GM23248 (cell line): ENCODE measurements around the gene DLG1. TPM values are rescaled to one million over a fixed set of nuclear protein-coding genes. Genes with fewer than 3 reads are reported as not detected.

ENCODE experiments used
- DNase-seq: peaks from one replicate; pipeline ENCODE4 v3.0.0-alpha.2; 2015
- H2AFZ ChIP-seq: fragments of 200-600 bp; sonication (generic); 2 replicates; pipeline ENCODE4 v1.6.1; 2016; ENCODE audit warnings: antibody characterized with exemption
- H3F3A ChIP-seq: fragments of 200-600 bp; sonication (generic); 2 replicates; pipeline ENCODE4 v1.6.1; 2016; ENCODE audit warnings: mild to moderate bottlenecking, antibody characterized with exemption, mixed run types; ENCODE audit not compliant: insufficient read depth
- H3K27ac ChIP-seq: fragments of 200-600 bp; sonication (generic); 2 replicates; pipeline ENCODE4 v1.5.1; 2016; ENCODE audit warnings: mild to moderate bottlenecking
- H3K27me3 ChIP-seq: fragments of 200-600 bp; sonication (generic); replicated peaks from 2 replicates; pipeline ENCODE4 v1.6.1; 2016; ENCODE audit warnings: mild to moderate bottlenecking; ENCODE audit not compliant: insufficient read depth
- H3K36me3 ChIP-seq: fragments of 200-600 bp; sonication (generic); 2 replicates; pipeline ENCODE4 v1.6.1; 2016; ENCODE audit warnings: low read depth, mild to moderate bottlenecking
- H3K4me1 ChIP-seq: fragments of 200-600 bp; sonication (generic); 2 replicates; pipeline ENCODE4 v1.6.1; 2016; ENCODE audit warnings: mild to moderate bottlenecking; ENCODE audit not compliant: insufficient read depth
- H3K4me2 ChIP-seq: fragments of 200-600 bp; sonication (generic); one replicate; pipeline ENCODE4 v1.6.1; 2016; ENCODE audit warnings: mild to moderate bottlenecking; ENCODE audit not compliant: unreplicated experiment
- H3K4me3 ChIP-seq: fragments of 200-600 bp; sonication (generic); 2 replicates; pipeline ENCODE4 v1.5.1; 2016; ENCODE audit warnings: mild to moderate bottlenecking
- H3K79me2 ChIP-seq: fragments of 200-600 bp; sonication (generic); 2 replicates; pipeline ENCODE4 v1.6.1; 2016; ENCODE audit warnings: mild to moderate bottlenecking; ENCODE audit not compliant: insufficient read depth
- H3K9ac ChIP-seq: fragments of 200-600 bp; sonication (generic); 2 replicates; pipeline ENCODE4 v1.6.1; 2016; ENCODE audit warnings: mild to moderate bottlenecking
- H3K9me2 ChIP-seq: fragments of 200-600 bp; sonication (generic); 2 replicates; pipeline ENCODE4 v1.6.1; 2016; ENCODE audit warnings: mixed run types, mild to moderate bottlenecking, moderate library complexity; ENCODE audit not compliant: insufficient read depth
- H3K9me3 ChIP-seq: fragments of 200-600 bp; sonication (generic); one replicate; pipeline ENCODE4 v1.6.1; 2017; ENCODE audit warnings: low read depth
- H4K20me1 ChIP-seq: fragments of 200-600 bp; sonication (generic); 2 replicates; pipeline ENCODE4 v1.6.0; 2016; ENCODE audit not compliant: insufficient read depth
- EZH2 ChIP-seq: fragments of 200-600 bp; sonication (generic); IDR thresholded peaks from 2 replicates; pipeline ENCODE4 v1.6.1; 2018; ENCODE audit warnings: antibody characterized with exemption, mild to moderate bottlenecking; ENCODE audit not compliant: insufficient read depth, poor library complexity, severe bottlenecking
- EZH2phosphoT487 ChIP-seq: fragments of 200-600 bp; sonication (generic); IDR thresholded peaks from 2 replicates; pipeline ENCODE4 v1.6.1; 2018; ENCODE audit warnings: antibody characterized with exemption, moderate library complexity, mild to moderate bottlenecking, low read depth; ENCODE audit not compliant: insufficient read depth
- WGBS, 2 experiments: methylation state at CpG; one replicate each; pipeline ENCODE4 v1.1.6; 2015 to 2017; ENCODE audit warnings: low lambda C conversion rate in 2 of 2, low coverage in 1 of 2; ENCODE audit errors: missing lambda C conversion rate in 2 of 2; 5-methylcytosine and 5-hydroxymethylcytosine counted together
- in situ Hi-C: fragments of 300-500 bp; cut with MboI; formaldehyde crosslinking; loops from 2 replicates; pipeline ENCODE4 v1.15.0; 2020
- polyA plus RNA-seq: library from polyadenylated mRNA; unstranded; fragments of >200 nt; fragmentation: Nextera tagmentation; extraction: Ambion mirVana; gene quantifications from 2 replicates; pipeline ENCODE4 v1.2.1, GENCODE V29; 2016
- total RNA-seq: library from RNA; depleted of rRNA; stranded (reverse); fragments of >200 nt; shearing (Covaris generic); gene quantifications from 2 replicates; pipeline ENCODE4 v1.2.3, GENCODE V29; 2014

DLG1 gene
- total and polyA plus RNA-seq, 2 experiments from 2014 or later: 23.2 to 45.9 TPM

- H3K9ac ChIP-seq: no peak overlapping the region
- in situ Hi-C loops: no loop called here
- WGBS, 2 experiments: 29 to 33% methylated on average over 9 of the region's 9 CpGs
- H3K4me1 ChIP-seq: peaks cover 13% of the 10 kb centered on the region
- TF ChIP-seq EZH2phosphoT487 (no peak), EZH2 (no peak)
- H3K9me3 ChIP-seq: no peaks in the 10 kb centered on the region
- H3K4me2 ChIP-seq: peak overlapping the region; percentile 19
- peak overlapping the region; percentile 21; the same call in 1 of the 2 replicates for H3K27ac ChIP-seq
- no peaks in the 10 kb centered on the region for H3K27me3 ChIP-seq
- H3K9me2 ChIP-seq: no peaks in the 10 kb centered on the region
- peaks cover 18% of the 10 kb centered on the region for H3F3A ChIP-seq
- no peaks in the 10 kb centered on the region for H3K79me2 ChIP-seq
- DNase-seq: peak; percentile 97
- no peaks in the 10 kb centered on the region for H4K20me1 ChIP-seq
- peak overlapping the region; percentile 30 for H3K4me3 ChIP-seq
- H2AFZ ChIP-seq: peak overlapping the region; percentile 13; the same call in 1 of the 2 replicates
- no peaks in the 10 kb centered on the region for H3K36me3 ChIP-seq
Observed at GRCh38 chr3:197317250-197317963, 19.0 kb upstream of the DLG1 start.

- Histone ChIP-seq H3K27ac (no peak overlapping the region), H3K9ac (no peak overlapping the region), H3F3A (peaks cover 45% of the 10 kb centered on the region), H3K36me3 (no peaks in the 10 kb centered on the region), H3K4me2 (no peak overlapping the region), H3K9me3 (no peaks in the 10 kb centered on the region), H2AFZ (no peak overlapping the region), H3K4me1 (peaks cover 42% of the 10 kb centered on the region), H3K27me3 (no peaks in the 10 kb centered on the region), H3K9me2 (no peaks in the 10 kb centered on the region), H3K79me2 (no peaks in the 10 kb centered on the region), H4K20me1 (no peaks in the 10 kb centered on the region), H3K4me3 (no peak overlapping the region)
- in situ Hi-C loops: no loop called here
- TF ChIP-seq EZH2phosphoT487 (no peak), EZH2 (no peak)
- 93 to 100% methylated on average over 1 of the region's 1 CpG for WGBS, 2 experiments
- DNase-seq: no peak
Observed at GRCh38 chr3:197312431-197312830, 14.0 kb upstream of the DLG1 start.

DNA sequence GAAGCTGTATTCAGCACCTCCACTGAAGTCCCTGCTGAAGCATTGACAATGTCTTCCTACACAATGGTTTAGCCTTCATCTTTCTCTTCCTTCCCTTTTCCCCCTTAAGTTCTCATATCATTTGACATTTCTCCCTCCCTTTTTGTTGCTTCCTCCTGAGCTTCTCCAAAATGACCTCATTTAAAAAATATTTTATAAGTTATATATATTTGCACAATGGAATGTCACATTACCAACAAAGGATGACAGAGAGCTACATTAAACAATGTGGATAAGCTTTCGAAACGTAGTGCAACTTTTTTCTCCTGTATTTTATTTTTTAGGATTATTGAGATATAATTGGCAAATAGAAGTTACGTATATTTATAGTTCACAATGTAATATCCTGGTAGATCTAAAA lies 13.2 kb upstream of the DLG1 start:
- in situ Hi-C loops: no loop called here
- no peak overlapping the region for H3K4me2 ChIP-seq

GRCh38 chr3:197309528-197310361 lies 11.3 kb upstream of the DLG1 start:
- 3 to 6% methylated on average over 5 of the region's 5 CpGs for WGBS, 2 experiments

More for the DNA sequence above, 13.2 kb upstream of the DLG1 start:
- Histone ChIP-seq H3K27ac (no peak overlapping the region), H3K27me3 (no peaks in the 10 kb centered on the region), H3F3A (peaks cover 45% of the 10 kb centered on the region), H3K36me3 (no peaks in the 10 kb centered on the region), H3K79me2 (no peaks in the 10 kb centered on the region), H4K20me1 (no peaks in the 10 kb centered on the region), H3K9ac (no peak overlapping the region), H3K4me1 (peaks cover 40% of the 10 kb centered on the region), H3K4me3 (no peak overlapping the region), H3K9me3 (no peaks in the 10 kb centered on the region), H2AFZ (no peak overlapping the region), H3K9me2 (no peaks in the 10 kb centered on the region)
- WGBS, 2 experiments: 95 to 97% methylated on average over 3 of the region's 3 CpGs
- DNase-seq: no peak
- TF ChIP-seq EZH2phosphoT487 (no peak), EZH2 (no peak)

More at GRCh38 chr3:197309528-197310361, 11.3 kb upstream of the DLG1 start:
- in situ Hi-C loops: no loop called here
- no peaks in the 10 kb centered on the region for H3K9me2 ChIP-seq
- H3K4me1 ChIP-seq: peaks cover 59% of the 10 kb centered on the region
- H4K20me1 ChIP-seq: no peaks in the 10 kb centered on the region
- peaks cover 62% of the 10 kb centered on the region for H3F3A ChIP-seq
- H3K4me3 ChIP-seq: peak overlapping the region; percentile 48
- H3K36me3 ChIP-seq: no peaks in the 10 kb centered on the region
- H3K4me2 ChIP-seq: peak overlapping the region; percentile 95
- H2AFZ ChIP-seq: peak overlapping the region; percentile 32; the same call in 1 of the 2 replicates
- no peaks in the 10 kb centered on the region for H3K27me3 ChIP-seq
- TF ChIP-seq EZH2phosphoT487 (no peak), EZH2 (no peak)
- H3K9ac ChIP-seq: peak overlapping the region; percentile 71
- peak overlapping the region; percentile 95 for H3K27ac ChIP-seq
- H3K79me2 ChIP-seq: no peaks in the 10 kb centered on the region
- H3K9me3 ChIP-seq: no peaks in the 10 kb centered on the region
- DNase-seq: peak; percentile 93
